Endothelial cell (in vitro differentiated cells): Measurements from ENCODE around the gene ZNF641. TPM values are rescaled to one million over a fixed set of nuclear protein-coding genes. Genes with fewer than 3 reads are reported as not detected.

Experiments
- DNase-seq: peaks from one replicate; pipeline ENCODE4 v3.0.0; 2021; ENCODE audit warnings: low spot score
- H3K27ac Mint-ChIP-seq: one replicate; pipeline ENCODE4 v1.8.0; 2021; ENCODE audit warnings: mixed read lengths, inconsistent platforms; ENCODE audit not compliant: unreplicated experiment
- H3K27me3 Mint-ChIP-seq: one replicate; pipeline ENCODE4 v1.8.0; 2021; ENCODE audit warnings: mild to moderate bottlenecking, moderate library complexity, mixed read lengths, inconsistent platforms; ENCODE audit not compliant: unreplicated experiment
- H3K36me3 Mint-ChIP-seq: one replicate; pipeline ENCODE4 v1.8.0; 2021; ENCODE audit warnings: mild to moderate bottlenecking, low read depth, mixed read lengths, inconsistent platforms; ENCODE audit not compliant: unreplicated experiment
- H3K4me1 Mint-ChIP-seq: one replicate; pipeline ENCODE4 v1.8.0; 2021; ENCODE audit warnings: mild to moderate bottlenecking, mixed read lengths, inconsistent platforms; ENCODE audit not compliant: unreplicated experiment
- H3K4me3 Mint-ChIP-seq: one replicate; pipeline ENCODE4 v1.8.0; 2021; ENCODE audit warnings: mild to moderate bottlenecking, mixed read lengths, inconsistent platforms; ENCODE audit not compliant: unreplicated experiment
- H3K9me3 Mint-ChIP-seq: one replicate; pipeline ENCODE4 v1.8.0; 2021; ENCODE audit warnings: mixed read lengths, inconsistent platforms; ENCODE audit not compliant: unreplicated experiment
- CTCF ChIP-seq: fragments of 200-600 bp; sonication (generic); IDR thresholded peaks from one replicate; pipeline ENCODE4 v1.5.0; 2021; ENCODE audit warnings: antibody characterized with exemption; ENCODE audit not compliant: unreplicated experiment
- total RNA-seq: library from RNA; stranded (reverse); fragmentation: NEBNext Ultra II Directional; extraction: Animal tissue kit (Norgen Biotek cat#: 25700); gene quantifications from one replicate; pipeline ENCODE4 v1.2.1, GENCODE V29; 2021; ENCODE audit not compliant: unreplicated experiment

The ZNF641 gene
- total RNA-seq, 1 donor from 2014 or later: 35.3 TPM

- no peaks in the 10 kb centered on the region for H3K4me1 Mint-ChIP-seq
- H3K27me3 Mint-ChIP-seq: peaks cover 2% of the 10 kb centered on the region
- no peak overlapping the region for H3K27ac Mint-ChIP-seq
- peaks cover 12% of the 10 kb centered on the region for H3K9me3 Mint-ChIP-seq
- peaks cover 18% of the 10 kb centered on the region for H3K36me3 Mint-ChIP-seq
- no peak for DNase-seq
- H3K4me3 Mint-ChIP-seq: no peak overlapping the region
- TF ChIP-seq CTCF: no peak
Measured at GRCh38 chr12:48329199-48329939, 21.4 kb downstream of the ZNF641 start.

GRCh38 chr12:48316491-48316890 lies 34.2 kb downstream of the ZNF641 start:
- Mint-ChIP-seq H3K4me3 (no peak overlapping the region), H3K36me3 (no peaks in the 10 kb centered on the region), H3K4me1 (peaks cover 7% of the 10 kb centered on the region), H3K27me3 (no peaks in the 10 kb centered on the region), H3K9me3 (peaks cover 8% of the 10 kb centered on the region), H3K27ac (no peak overlapping the region)
- TF ChIP-seq CTCF: no peak
- no peak for DNase-seq

- no peaks in the 10 kb centered on the region for H3K27me3 Mint-ChIP-seq
- H3K27ac Mint-ChIP-seq: no peak overlapping the region
- H3K36me3 Mint-ChIP-seq: no peaks in the 10 kb centered on the region
- H3K9me3 Mint-ChIP-seq: peaks cover 4% of the 10 kb centered on the region
- H3K4me3 Mint-ChIP-seq: no peak overlapping the region
- H3K4me1 Mint-ChIP-seq: peaks cover 12% of the 10 kb centered on the region
- DNase-seq: no peak
- TF ChIP-seq CTCF: no peak
Measured at GRCh38 chr12:48311313-48311712, 39.4 kb downstream of the ZNF641 start.

GRCh38 chr12:48307269-48307668 lies 43.5 kb downstream of the ZNF641 start:
- Mint-ChIP-seq H3K4me3 (no peak overlapping the region), H3K4me1 (peaks cover 12% of the 10 kb centered on the region), H3K27ac (peak overlapping the region; percentile 26), H3K36me3 (no peaks in the 10 kb centered on the region), H3K9me3 (no peaks in the 10 kb centered on the region), H3K27me3 (no peaks in the 10 kb centered on the region)
- TF ChIP-seq CTCF: no peak
- no peak for DNase-seq

GRCh38 chr12:48305190-48305589 lies 45.5 kb downstream of the ZNF641 start:
- Mint-ChIP-seq H3K9me3 (no peaks in the 10 kb centered on the region), H3K36me3 (no peaks in the 10 kb centered on the region), H3K4me1 (no peaks in the 10 kb centered on the region), H3K4me3 (no peak overlapping the region), H3K27ac (no peak overlapping the region), H3K27me3 (no peaks in the 10 kb centered on the region)
- TF ChIP-seq CTCF: no peak
- no peak for DNase-seq
